ENCODE data around the gene ADCY7. TPM values are rescaled to one million over a fixed set of nuclear protein-coding genes. Genes with fewer than 3 reads are reported as not detected.

The ADCY7 gene
- total RNA-seq, 1 experiment from 2014 or later, result 4.0 TPM

DNA sequence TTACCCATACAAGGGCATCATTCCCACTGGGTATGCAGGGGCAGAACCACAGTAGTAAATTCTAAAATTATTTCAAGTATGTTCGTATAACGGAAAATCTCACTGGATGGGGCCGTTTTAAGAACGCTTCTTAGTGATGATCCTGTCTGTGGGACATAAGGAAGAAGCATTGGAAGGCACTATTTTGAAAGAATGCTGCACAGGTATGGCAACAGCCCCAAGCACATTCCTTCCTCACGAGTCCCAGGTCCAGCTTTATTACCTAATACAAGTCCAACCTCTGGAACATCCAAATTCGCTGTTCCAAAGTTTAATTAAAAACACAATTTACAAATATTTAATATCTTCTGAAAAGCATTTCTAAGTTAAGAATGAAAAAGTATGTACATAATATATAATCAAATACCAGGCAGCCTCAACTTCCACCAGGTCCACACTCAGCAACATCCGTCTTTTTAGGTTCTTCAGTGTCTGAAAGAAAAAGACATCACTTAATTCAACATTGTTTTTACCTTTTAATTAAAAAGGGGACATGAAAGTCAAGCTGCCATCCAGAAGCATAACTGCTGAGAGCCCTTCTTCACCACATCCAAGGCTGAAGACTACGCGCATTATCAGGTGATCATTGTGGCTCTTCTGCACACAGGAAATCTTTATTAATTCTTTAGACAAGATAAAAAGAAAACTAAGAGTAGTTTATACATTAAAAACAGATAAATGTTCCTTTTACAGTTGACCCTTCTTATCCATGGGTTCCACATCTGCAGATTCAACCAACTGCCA, 52.6 kb downstream of the ADCY7 start:
- H2BK12ac ChIP-seq (ENCODE audit: insufficient read length, low read depth, low read length), result no peak overlapping the region
- Mint-ChIP-seq H3K9me3 (no peaks in the 10 kb centered on the region), H3K27ac (no peak overlapping the region), H3K4me1 (peaks cover 0 to 3% of the 10 kb centered on the region in 2 experiments; a peak in 1 of 4 replicates), H3K36me3 (ENCODE audit: insufficient read depth in 1 of 3, low read depth in 3 of 3) (peaks cover 17 to 85% (median 63%) of the 10 kb centered on the region in 3 experiments; a peak in 6 of 7 replicates), H3K27me3 (ENCODE audit: low read depth) (no peaks in the 10 kb centered on the region), H3K4me3 (no peak overlapping the region)
- H4K5ac ChIP-seq (ENCODE audit: insufficient read length, low read depth, low read length), result no peak overlapping the region
- no peak overlapping the region for H2BK5ac ChIP-seq (ENCODE audit: insufficient read length, low read length)
- H3K9ac ChIP-seq (ENCODE audit: extremely low read depth, insufficient read length, low read length), result no peak overlapping the region
- no peak for DNase-seq
- no peak overlapping the region for H2AFZ ChIP-seq (ENCODE audit: low read length)
- no peak overlapping the region for H3K14ac ChIP-seq (ENCODE audit: insufficient read depth, low read length)
- no CpG with 5 or more reads among the region's 9 CpGs for WGBS (ENCODE audit: extremely low coverage, insufficient read length, low lambda C conversion rate)
- H4K91ac ChIP-seq (ENCODE audit: insufficient read length, low read depth, low read length), result no peak overlapping the region
- no peaks in the 10 kb centered on the region for H3K27me3 ChIP-seq (ENCODE audit: insufficient read depth, low read length)
- H2AK5ac ChIP-seq (ENCODE audit: insufficient read length, low read length), result no peak overlapping the region
- H3K79me1 ChIP-seq (ENCODE audit: insufficient read depth, low read depth, low read length, poor library complexity, severe bottlenecking), result no peaks in the 10 kb centered on the region
- no peaks in the 10 kb centered on the region for H3K79me2 ChIP-seq (ENCODE audit: insufficient read depth, low read length)
- no peak overlapping the region for H2BK15ac ChIP-seq (ENCODE audit: low read depth, low read length)
- no peak overlapping the region for H3K23ac ChIP-seq (ENCODE audit: insufficient read length, low read depth, low read length)
- no peak overlapping the region for H3K18ac ChIP-seq (ENCODE audit: insufficient read length, low read depth, low read length)
- no peaks in the 10 kb centered on the region for H3K4me1 ChIP-seq (ENCODE audit: insufficient read depth, low read length)
- H2BK20ac ChIP-seq (ENCODE audit: low read depth, low read length, poor library complexity, severe bottlenecking), result no peak overlapping the region
- TF ChIP-seq, protein P1, sequence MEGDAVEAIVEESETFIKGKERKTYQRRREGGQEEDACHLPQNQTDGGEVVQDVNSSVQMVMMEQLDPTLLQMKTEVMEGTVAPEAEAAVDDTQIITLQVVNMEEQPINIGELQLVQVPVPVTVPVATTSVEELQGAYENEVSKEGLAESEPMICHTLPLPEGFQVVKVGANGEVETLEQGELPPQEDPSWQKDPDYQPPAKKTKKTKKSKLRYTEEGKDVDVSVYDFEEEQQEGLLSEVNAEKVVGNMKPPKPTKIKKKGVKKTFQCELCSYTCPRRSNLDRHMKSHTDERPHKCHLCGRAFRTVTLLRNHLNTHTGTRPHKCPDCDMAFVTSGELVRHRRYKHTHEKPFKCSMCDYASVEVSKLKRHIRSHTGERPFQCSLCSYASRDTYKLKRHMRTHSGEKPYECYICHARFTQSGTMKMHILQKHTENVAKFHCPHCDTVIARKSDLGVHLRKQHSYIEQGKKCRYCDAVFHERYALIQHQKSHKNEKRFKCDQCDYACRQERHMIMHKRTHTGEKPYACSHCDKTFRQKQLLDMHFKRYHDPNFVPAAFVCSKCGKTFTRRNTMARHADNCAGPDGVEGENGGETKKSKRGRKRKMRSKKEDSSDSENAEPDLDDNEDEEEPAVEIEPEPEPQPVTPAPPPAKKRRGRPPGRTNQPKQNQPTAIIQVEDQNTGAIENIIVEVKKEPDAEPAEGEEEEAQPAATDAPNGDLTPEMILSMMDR (conservative IDR thresholded peaks at IDR 0.05), result no peak
- H3T11ph ChIP-seq (ENCODE audit: low read length), result no peak overlapping the region
- no peak overlapping the region for H3K56ac ChIP-seq (ENCODE audit: insufficient read length, low read depth, low read length)
- H3K9me3 ChIP-seq (ENCODE audit: control insufficient read depth, low read depth, low read length), result no peaks in the 10 kb centered on the region
- no peak overlapping the region for H2BK120ac ChIP-seq (ENCODE audit: low read depth, low read length, poor library complexity, severe bottlenecking)
- no peak overlapping the region for H3K27ac ChIP-seq (ENCODE audit: insufficient read length, low read depth, low read length)
- H3K4me2 ChIP-seq (ENCODE audit: insufficient read depth, insufficient read length, low read length), result no peak overlapping the region
- no peaks in the 10 kb centered on the region for H3K23me2 ChIP-seq (ENCODE audit: insufficient read length, low read depth, low read length, poor library complexity, severe bottlenecking)
- no peaks in the 10 kb centered on the region for H4K20me1 ChIP-seq (ENCODE audit: control insufficient read depth, insufficient read depth, insufficient read length)
- no peak overlapping the region for H3K4ac ChIP-seq (ENCODE audit: low read depth, low read length)
- no peak overlapping the region for H4K8ac ChIP-seq (replicated peaks; ENCODE audit: insufficient read length, low read depth, low read length)

Data from H9 (cell line).